Measurements from ENCODE around the gene VSTM5.
"Not testable (repeated sequence)": the region's sequence is repeated elsewhere in the genome, so short reads cannot be mapped to it uniquely, and the experiment has no call there.

VSTM5 gene

DNA sequence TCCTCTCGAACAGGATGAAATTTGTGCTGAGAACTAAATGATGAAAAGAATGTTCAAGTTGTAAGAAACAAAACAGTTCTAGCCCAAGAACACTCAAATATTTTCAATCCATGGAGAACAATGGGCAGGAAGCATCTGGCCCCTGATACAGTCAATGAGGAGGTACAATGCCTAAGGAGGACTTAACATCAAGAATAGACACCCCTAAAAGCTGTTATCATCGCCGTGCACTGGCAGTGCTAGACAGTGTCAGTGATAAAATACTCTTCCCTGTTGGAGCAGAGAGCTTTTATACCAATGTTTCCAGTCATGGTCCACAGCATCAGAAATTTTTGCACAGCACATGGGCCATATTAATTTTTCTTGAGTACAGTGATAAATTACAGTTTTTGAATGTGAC is 20.2 kb upstream of the VSTM5 start:
- in situ Hi-C loops (cut with HindIII; ENCODE audit: low sequenced_read_pairs) = no loop called here
- TF ChIP-seq, protein P1, sequence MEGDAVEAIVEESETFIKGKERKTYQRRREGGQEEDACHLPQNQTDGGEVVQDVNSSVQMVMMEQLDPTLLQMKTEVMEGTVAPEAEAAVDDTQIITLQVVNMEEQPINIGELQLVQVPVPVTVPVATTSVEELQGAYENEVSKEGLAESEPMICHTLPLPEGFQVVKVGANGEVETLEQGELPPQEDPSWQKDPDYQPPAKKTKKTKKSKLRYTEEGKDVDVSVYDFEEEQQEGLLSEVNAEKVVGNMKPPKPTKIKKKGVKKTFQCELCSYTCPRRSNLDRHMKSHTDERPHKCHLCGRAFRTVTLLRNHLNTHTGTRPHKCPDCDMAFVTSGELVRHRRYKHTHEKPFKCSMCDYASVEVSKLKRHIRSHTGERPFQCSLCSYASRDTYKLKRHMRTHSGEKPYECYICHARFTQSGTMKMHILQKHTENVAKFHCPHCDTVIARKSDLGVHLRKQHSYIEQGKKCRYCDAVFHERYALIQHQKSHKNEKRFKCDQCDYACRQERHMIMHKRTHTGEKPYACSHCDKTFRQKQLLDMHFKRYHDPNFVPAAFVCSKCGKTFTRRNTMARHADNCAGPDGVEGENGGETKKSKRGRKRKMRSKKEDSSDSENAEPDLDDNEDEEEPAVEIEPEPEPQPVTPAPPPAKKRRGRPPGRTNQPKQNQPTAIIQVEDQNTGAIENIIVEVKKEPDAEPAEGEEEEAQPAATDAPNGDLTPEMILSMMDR (IDR thresholded peaks at IDR 0.05; ENCODE audit: low read depth, low read length) = no peak
- H3K4me3 ChIP-seq (ENCODE audit: low read depth, low read length) = no peak overlapping the region
- DNase-seq (ENCODE audit: low read depth, low spot score) = no peak

DNA sequence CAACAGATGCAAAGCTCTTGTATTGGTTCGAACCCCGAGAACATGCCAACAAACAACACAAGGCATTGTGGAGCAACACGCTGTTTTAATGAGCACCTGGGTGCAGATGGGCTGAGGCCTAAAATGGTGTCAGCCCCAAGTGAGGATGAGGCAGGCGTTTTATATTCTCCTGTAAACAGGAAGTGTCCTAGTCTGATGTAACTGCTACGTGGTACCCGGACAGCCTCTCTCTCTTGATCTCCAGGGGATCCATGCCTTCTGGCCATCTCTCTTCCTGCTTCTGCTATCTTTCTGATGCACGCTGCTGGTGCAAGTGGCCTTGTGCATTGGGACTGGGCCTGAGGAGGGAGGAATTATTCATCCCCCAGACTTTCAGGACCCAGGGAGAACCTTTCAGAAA is 19.4 kb upstream of the VSTM5 start:
- in situ Hi-C loops (cut with HindIII; ENCODE audit: low sequenced_read_pairs) = no loop called here
- DNase-seq (ENCODE audit: low read depth, low spot score) = no peak
- no peak overlapping the region for H3K4me3 ChIP-seq (ENCODE audit: low read depth, low read length)
- TF ChIP-seq, protein P1 (IDR thresholded peaks at IDR 0.05; ENCODE audit: low read depth, low read length) = no peak

DNA sequence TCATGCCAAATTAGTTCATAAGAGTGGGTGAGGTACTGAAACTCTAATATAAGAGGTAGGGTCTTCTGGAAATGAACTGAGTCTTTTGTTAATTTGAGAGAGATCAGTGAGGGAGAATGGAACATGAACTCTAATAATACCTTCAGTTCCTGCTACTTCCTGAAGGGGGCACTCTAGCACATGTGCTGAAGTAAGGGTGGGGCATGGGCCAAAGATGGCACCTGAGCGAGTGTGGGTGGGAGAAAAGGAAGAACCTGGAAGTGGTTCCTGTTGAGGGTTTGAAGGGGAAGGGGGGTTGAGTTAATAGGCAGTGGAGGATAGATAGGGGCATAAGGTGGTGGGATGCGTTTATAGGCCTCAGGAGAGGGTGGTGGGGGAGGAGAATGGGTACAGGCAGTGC is 18.0 kb upstream of the VSTM5 start:
- DNase-seq (ENCODE audit: low read depth, low spot score); in situ Hi-C loops (cut with HindIII; ENCODE audit: low sequenced_read_pairs); H3K4me3 ChIP-seq (ENCODE audit: low read depth, low read length): not testable (repeated sequence)
- TF ChIP-seq, protein P1 (IDR thresholded peaks at IDR 0.05; ENCODE audit: low read depth, low read length) = peak; percentile 29

DNA sequence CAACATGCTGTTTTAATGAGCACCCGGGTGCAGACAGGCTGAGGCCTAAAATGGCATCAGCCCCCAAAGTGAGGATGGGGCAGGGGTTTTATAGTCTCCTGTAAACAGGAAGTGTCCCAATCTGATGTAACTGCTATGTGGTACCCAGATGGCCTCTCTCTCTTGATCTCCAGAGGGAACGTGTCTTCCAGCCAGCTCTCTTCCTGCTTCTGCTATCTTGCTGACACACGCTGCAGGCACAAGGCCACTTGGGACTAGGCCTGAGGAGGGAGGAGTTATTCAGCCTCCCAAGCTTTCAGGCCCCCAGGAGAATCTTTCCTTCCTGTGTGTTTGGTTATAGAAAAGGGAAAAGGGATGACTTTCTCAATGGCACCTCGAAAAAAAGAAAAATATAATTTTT is 11.4 kb upstream of the VSTM5 start:
- no peak for DNase-seq (ENCODE audit: low read depth, low spot score)
- in situ Hi-C loops (cut with HindIII; ENCODE audit: low sequenced_read_pairs) = no loop called here
- TF ChIP-seq, protein P1 (IDR thresholded peaks at IDR 0.05; ENCODE audit: low read depth, low read length) = no peak
- H3K4me3 ChIP-seq (ENCODE audit: low read depth, low read length) = no peak overlapping the region

DNA sequence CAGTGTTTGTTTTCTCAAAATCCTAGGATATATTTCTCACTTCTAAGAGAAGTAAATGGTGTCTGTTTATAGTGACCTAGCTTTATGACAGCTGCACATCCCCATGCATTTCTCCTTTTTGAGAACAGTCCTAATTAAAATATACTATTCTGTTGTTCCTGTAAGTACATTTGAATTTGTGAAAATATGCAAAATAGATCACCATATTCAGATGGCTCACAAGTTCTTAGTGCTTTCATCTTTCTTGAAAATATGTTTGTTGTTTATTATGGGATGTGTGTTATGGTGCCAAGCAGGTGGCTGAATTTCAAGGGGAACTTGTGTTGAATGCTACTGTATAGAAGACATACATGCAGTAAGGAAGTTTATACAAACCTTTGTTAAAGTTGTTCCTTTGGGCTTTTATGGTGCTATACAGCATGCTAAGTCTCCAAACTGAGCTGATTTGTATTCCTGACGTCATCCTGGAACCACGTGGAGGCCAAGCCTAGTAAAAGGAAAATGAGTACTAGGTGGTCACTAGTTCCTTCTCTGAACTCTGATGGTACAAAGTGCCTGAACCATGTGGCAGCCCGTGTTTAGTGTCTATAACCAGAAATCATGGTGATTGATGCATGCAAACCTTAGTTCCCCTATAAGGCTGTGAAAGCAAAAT is 7.8 kb upstream of the VSTM5 start:
- TF ChIP-seq, protein P1 (IDR thresholded peaks at IDR 0.05; ENCODE audit: low read depth, low read length) = no peak
- in situ Hi-C loops (cut with HindIII; ENCODE audit: low sequenced_read_pairs) = no loop called here
- no peak overlapping the region for H3K4me3 ChIP-seq (ENCODE audit: low read depth, low read length)
- no peak for DNase-seq (ENCODE audit: low read depth, low spot score)

DNA sequence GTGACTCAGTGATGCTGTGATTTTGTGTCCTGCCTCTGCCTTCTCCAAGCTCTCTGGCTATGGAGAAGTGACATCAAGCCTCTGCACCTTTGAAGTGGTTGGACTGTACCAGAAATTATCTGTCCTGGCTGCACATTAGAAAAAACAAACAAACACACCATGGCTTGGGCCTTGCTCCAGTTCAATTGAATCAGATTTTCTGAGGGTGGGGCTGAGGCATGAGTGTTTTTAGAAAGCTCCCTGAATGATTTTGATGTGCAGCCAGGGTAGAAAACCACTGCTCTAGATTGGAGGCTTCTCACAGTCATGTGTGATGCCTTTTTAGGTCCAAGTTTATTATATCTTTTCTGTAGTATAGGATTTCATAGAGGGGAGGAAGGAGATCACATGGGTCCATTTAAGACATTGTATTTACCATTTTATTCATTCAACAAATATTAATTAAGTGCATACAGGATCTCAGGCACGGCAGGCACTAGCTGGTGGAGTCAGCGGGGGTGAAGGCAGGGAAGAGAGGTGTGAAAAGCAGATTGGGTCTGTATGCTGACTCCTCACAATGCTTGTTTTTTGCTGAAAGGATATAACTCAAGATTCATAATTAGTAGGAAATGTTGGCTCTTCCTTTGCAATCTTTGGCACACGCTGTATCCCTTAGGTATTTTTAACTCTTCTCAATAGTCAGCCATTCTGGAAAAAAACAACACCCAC is 7.1 kb upstream of the VSTM5 start:
- in situ Hi-C loops (cut with HindIII; ENCODE audit: low sequenced_read_pairs) = no loop called here
- DNase-seq (ENCODE audit: low read depth, low spot score) = peak; percentile 40
- TF ChIP-seq, protein P1 (IDR thresholded peaks at IDR 0.05; ENCODE audit: low read depth, low read length) = no peak
- no peak overlapping the region for H3K4me3 ChIP-seq (ENCODE audit: low read depth, low read length)

Measured in astrocyte of the spinal cord (primary cell).